Stimulated activated naive CD8-positive, alpha-beta T cell treated with anti-CD3 and anti-CD28 coated beads, Interleukin-15, amount 100 ng/mL, for 72 hours (primary cell): ENCODE measurements around the gene RALGAPA2.

Source experiments
- ATAC-seq: fragments of 150-1000 bp; cut with Tn5 transposase; 2 replicates; pipeline ENCODE4 v1.10.0; 2021; ENCODE audit warnings: mild to moderate bottlenecking, moderate library complexity
- DNase-seq, 2 donors: peaks; one replicate each; pipeline ENCODE4 v3.0.0; 2021 to 2022
- H3K27ac Mint-ChIP-seq, 2 donors: one replicate each; pipeline ENCODE4 v1.8.0; 2022; ENCODE audit warnings: mild to moderate bottlenecking in 2 of 2, mixed read lengths in 2 of 2, moderate library complexity in 2 of 2
- H3K27me3 Mint-ChIP-seq: one replicate; pipeline ENCODE4 v1.8.0; 2022; ENCODE audit warnings: mixed read lengths
- H3K4me1 Mint-ChIP-seq: one replicate; pipeline ENCODE4 v1.8.0; 2022; ENCODE audit warnings: mild to moderate bottlenecking, mixed read lengths
- H3K4me3 Mint-ChIP-seq, 2 donors: one replicate each; pipeline ENCODE4 v1.8.0; 2022; ENCODE audit warnings: mild to moderate bottlenecking in 2 of 2, mixed read lengths in 2 of 2, moderate library complexity in 1 of 2
- H3K9me3 Mint-ChIP-seq, 2 donors: one replicate each; pipeline ENCODE4 v1.8.0; 2022; ENCODE audit warnings: mixed read lengths in 2 of 2

RALGAPA2 gene

DNA sequence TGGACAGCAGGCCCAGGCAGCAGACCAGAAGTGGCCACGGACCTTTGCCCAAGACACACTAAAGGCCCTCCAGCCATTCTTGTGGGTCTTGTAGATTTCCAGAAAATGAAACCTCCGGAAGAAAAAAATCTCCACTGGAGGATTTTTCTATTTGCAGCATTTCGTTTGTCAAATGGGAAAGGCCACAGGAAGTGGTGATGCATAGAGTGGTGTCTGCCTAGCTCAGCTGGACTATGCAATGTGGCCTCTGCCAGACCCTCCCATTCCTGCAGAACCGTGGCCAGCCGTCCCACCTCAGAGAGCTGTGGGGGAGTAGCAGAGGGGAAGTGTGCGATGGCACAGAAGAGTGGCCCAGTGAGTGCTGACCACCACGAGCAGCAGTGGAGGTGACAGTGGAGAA lies 368.5 kb downstream of the RALGAPA2 start:
- DNase-seq, result no peak
- no peak for ATAC-seq
- H3K9me3 Mint-ChIP-seq, result no peaks in the 10 kb centered on the region
- no peak overlapping the region for H3K27ac Mint-ChIP-seq
- H3K4me3 Mint-ChIP-seq, result no peak overlapping the region
- H3K4me1 Mint-ChIP-seq, result no peaks in the 10 kb centered on the region
- H3K27me3 Mint-ChIP-seq, result peaks cover 15% of the 10 kb centered on the region
